ENCODE data around the gene DSCAM. TPM values are rescaled to one million over a fixed set of nuclear protein-coding genes. Genes with fewer than 3 reads are reported as not detected.

DSCAM gene
- total RNA-seq, 1 donor = not detected

GRCh38 chr21:40049031-40049930 lies 797.7 kb downstream of the DSCAM start:
- TF ChIP-seq, protein P1, sequence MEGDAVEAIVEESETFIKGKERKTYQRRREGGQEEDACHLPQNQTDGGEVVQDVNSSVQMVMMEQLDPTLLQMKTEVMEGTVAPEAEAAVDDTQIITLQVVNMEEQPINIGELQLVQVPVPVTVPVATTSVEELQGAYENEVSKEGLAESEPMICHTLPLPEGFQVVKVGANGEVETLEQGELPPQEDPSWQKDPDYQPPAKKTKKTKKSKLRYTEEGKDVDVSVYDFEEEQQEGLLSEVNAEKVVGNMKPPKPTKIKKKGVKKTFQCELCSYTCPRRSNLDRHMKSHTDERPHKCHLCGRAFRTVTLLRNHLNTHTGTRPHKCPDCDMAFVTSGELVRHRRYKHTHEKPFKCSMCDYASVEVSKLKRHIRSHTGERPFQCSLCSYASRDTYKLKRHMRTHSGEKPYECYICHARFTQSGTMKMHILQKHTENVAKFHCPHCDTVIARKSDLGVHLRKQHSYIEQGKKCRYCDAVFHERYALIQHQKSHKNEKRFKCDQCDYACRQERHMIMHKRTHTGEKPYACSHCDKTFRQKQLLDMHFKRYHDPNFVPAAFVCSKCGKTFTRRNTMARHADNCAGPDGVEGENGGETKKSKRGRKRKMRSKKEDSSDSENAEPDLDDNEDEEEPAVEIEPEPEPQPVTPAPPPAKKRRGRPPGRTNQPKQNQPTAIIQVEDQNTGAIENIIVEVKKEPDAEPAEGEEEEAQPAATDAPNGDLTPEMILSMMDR (IDR thresholded peaks at IDR 0.05; ENCODE audit: extremely low read depth, low read depth, low read length) = no peak
- H2AFZ ChIP-seq (ENCODE audit: low read length) = no peak overlapping the region
- H3K36me3 ChIP-seq (ENCODE audit: insufficient read depth, low read length) = no peaks in the 10 kb centered on the region
- no peaks in the 10 kb centered on the region for H3K27me3 ChIP-seq (ENCODE audit: insufficient read depth, low read length)
- no peak overlapping the region for H3K4me2 ChIP-seq (ENCODE audit: insufficient read depth, low read length)
- H3K9me3 ChIP-seq (ENCODE audit: low read depth, low read length) = peaks cover 5% of the 10 kb centered on the region
- H3K4me3 ChIP-seq (ENCODE audit: insufficient read depth, low read length) = no peak overlapping the region
- DNase-seq (ENCODE audit: insufficient read length, low spot score, missing footprints) = peak; percentile 55
- H3K79me2 ChIP-seq (ENCODE audit: insufficient read depth, low read length) = no peaks in the 10 kb centered on the region
- H3K4me1 ChIP-seq (ENCODE audit: insufficient read depth, low read length) = no peaks in the 10 kb centered on the region
- no peaks in the 10 kb centered on the region for H4K20me1 ChIP-seq (ENCODE audit: insufficient read depth, low read length)
- no peak overlapping the region for H3K27ac ChIP-seq (ENCODE audit: low read depth, low read length)

DNA sequence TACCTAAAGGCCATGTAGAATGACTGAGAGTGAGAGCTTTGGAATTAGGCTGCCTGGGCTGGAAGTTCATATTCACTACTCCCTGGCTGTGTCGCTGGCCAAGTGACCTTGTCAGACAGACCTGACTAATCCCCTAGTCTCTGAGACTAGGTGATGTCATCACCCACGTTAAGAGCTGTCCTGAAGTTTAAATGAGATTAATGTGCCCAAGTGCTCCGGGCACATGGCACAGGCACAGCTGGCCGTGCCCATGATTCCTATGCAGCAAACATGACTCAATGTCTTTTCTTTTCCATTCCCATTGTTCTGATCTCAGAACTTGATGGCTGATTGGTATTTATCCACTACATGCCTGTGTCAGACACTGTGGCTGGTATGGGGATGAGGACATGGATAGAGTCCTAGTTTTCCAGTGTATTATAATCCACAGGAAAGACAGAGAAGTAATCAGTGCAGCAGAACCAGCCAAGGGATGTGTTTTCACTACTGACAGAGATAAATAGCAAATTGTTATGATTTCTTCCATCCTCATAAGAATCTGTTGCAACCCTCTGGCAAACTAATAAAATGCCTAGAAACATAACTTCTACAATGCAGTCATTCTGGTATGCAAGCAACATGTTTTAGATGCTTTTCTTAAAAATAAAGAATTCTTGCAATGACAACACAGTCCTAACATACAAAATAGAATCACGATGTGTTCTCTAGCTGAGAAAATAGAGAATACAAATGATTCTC lies 798.8 kb downstream of the DSCAM start:
- no peaks in the 10 kb centered on the region for H3K27me3 ChIP-seq (ENCODE audit: insufficient read depth, low read length)
- H2AFZ ChIP-seq (ENCODE audit: low read length) = no peak overlapping the region
- H3K4me3 ChIP-seq (ENCODE audit: insufficient read depth, low read length) = no peak overlapping the region
- no peaks in the 10 kb centered on the region for H3K79me2 ChIP-seq (ENCODE audit: insufficient read depth, low read length)
- TF ChIP-seq, protein P1 (IDR thresholded peaks at IDR 0.05; ENCODE audit: extremely low read depth, low read depth, low read length) = no peak
- H3K27ac ChIP-seq (ENCODE audit: low read depth, low read length) = no peak overlapping the region
- no peaks in the 10 kb centered on the region for H3K36me3 ChIP-seq (ENCODE audit: insufficient read depth, low read length)
- H4K20me1 ChIP-seq (ENCODE audit: insufficient read depth, low read length) = no peaks in the 10 kb centered on the region
- no peaks in the 10 kb centered on the region for H3K4me1 ChIP-seq (ENCODE audit: insufficient read depth, low read length)
- H3K4me2 ChIP-seq (ENCODE audit: insufficient read depth, low read length) = no peak overlapping the region
- DNase-seq (ENCODE audit: insufficient read length, low spot score, missing footprints) = no peak
- peaks cover 8% of the 10 kb centered on the region for H3K9me3 ChIP-seq (ENCODE audit: low read depth, low read length)

DNA sequence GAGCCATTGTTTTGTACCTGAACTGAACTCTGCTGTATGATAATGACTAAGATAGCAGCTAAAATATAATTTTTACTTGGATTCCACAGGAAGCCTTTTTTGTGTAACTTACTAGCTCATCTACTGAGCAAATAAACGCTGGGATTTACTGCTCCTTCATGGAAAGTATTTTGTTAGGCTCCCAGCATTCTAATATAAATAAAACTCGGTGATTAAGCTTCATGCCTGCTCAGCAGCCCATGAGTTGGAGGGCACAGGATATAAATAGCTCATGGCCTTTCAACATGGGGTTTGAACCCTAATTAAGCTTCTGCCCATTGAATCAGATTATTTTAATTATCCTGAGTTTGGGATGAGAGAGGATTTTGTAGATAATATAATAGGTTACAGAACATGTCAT lies 799.7 kb downstream of the DSCAM start:
- no peak overlapping the region for H3K4me2 ChIP-seq (ENCODE audit: insufficient read depth, low read length)
- no peak overlapping the region for H2AFZ ChIP-seq (ENCODE audit: low read length)
- H3K4me1 ChIP-seq (ENCODE audit: insufficient read depth, low read length) = no peaks in the 10 kb centered on the region
- H3K9me3 ChIP-seq (ENCODE audit: low read depth, low read length) = peaks cover 8% of the 10 kb centered on the region
- H3K79me2 ChIP-seq (ENCODE audit: insufficient read depth, low read length) = no peaks in the 10 kb centered on the region
- no peaks in the 10 kb centered on the region for H3K36me3 ChIP-seq (ENCODE audit: insufficient read depth, low read length)
- H3K27me3 ChIP-seq (ENCODE audit: insufficient read depth, low read length) = no peaks in the 10 kb centered on the region
- H3K4me3 ChIP-seq (ENCODE audit: insufficient read depth, low read length) = no peak overlapping the region
- DNase-seq (ENCODE audit: insufficient read length, low spot score, missing footprints) = no peak
- TF ChIP-seq, protein P1 (IDR thresholded peaks at IDR 0.05; ENCODE audit: extremely low read depth, low read depth, low read length) = no peak
- H3K27ac ChIP-seq (ENCODE audit: low read depth, low read length) = no peak overlapping the region
- H4K20me1 ChIP-seq (ENCODE audit: insufficient read depth, low read length) = no peaks in the 10 kb centered on the region

GRCh38 chr21:40043866-40044265 lies 803.1 kb downstream of the DSCAM start:
- Histone ChIP-seq H2AFZ (ENCODE audit: low read length) (no peak overlapping the region), H3K27me3 (ENCODE audit: insufficient read depth, low read length) (no peaks in the 10 kb centered on the region), H4K20me1 (ENCODE audit: insufficient read depth, low read length) (no peaks in the 10 kb centered on the region), H3K4me3 (ENCODE audit: insufficient read depth, low read length) (no peak overlapping the region), H3K4me2 (ENCODE audit: insufficient read depth, low read length) (no peak overlapping the region), H3K9me3 (ENCODE audit: low read depth, low read length) (peaks cover 9% of the 10 kb centered on the region), H3K79me2 (ENCODE audit: insufficient read depth, low read length) (no peaks in the 10 kb centered on the region), H3K27ac (ENCODE audit: low read depth, low read length) (no peak overlapping the region), H3K36me3 (ENCODE audit: insufficient read depth, low read length) (no peaks in the 10 kb centered on the region), H3K4me1 (ENCODE audit: insufficient read depth, low read length) (no peaks in the 10 kb centered on the region)
- DNase-seq (ENCODE audit: insufficient read length, low spot score, missing footprints) = no peak
- TF ChIP-seq, protein P1 (IDR thresholded peaks at IDR 0.05; ENCODE audit: extremely low read depth, low read depth, low read length) = no peak

Data from osteoblast (primary cell).